GM13977 (cell line): ENCODE data around the gene KCNG1.

ENCODE experiments used
- DNase-seq: peaks from one replicate; pipeline ENCODE4 v3.0.0; 2012; ENCODE audit warnings: low spot score
- CTCF ChIP-seq: IDR thresholded peaks from 2 replicates; pipeline ENCODE4 v1.5.1; 2012; ENCODE audit warnings: mild to moderate bottlenecking, control low read depth; ENCODE audit not compliant: insufficient read depth; ENCODE audit errors: extremely low read depth, missing control alignments
- in situ Hi-C: fragments of 300-500 bp; cut with MboI; formaldehyde crosslinking; loops from one replicate; pipeline ENCODE4 v1.12.0; 2022; ENCODE audit warnings: low sequenced_read_pairs, low pct_unique_long_range_greater_than_20kb, mixed read lengths, inconsistent platforms; ENCODE audit not compliant: unreplicated experiment

The KCNG1 gene

GRCh38 chr20:51009303-51010042 lies 13.4 kb downstream of the KCNG1 start:
- TF ChIP-seq CTCF, result no peak
- in situ Hi-C loops, result no loop called here
- DNase-seq, result no peak

GRCh38 chr20:51008718-51009117 lies 14.2 kb downstream of the KCNG1 start:
- in situ Hi-C loops, result no loop called here
- no peak for TF ChIP-seq CTCF
- DNase-seq, result no peak

GRCh38 chr20:51005214-51005613 lies 17.7 kb downstream of the KCNG1 start:
- in situ Hi-C loops, result no loop called here
- no peak for DNase-seq
- no peak for TF ChIP-seq CTCF

GRCh38 chr20:51004781-51005180 lies 18.1 kb downstream of the KCNG1 start:
- TF ChIP-seq CTCF, result no peak
- no peak for DNase-seq
- in situ Hi-C loops, result no loop called here

- no peak for DNase-seq
Observed at GRCh38 chr20:51004305-51004727, 18.6 kb downstream of the KCNG1 start.

GRCh38 chr20:51003753-51004152 lies 19.2 kb downstream of the KCNG1 start:
- in situ Hi-C loops, result no loop called here
- DNase-seq, result no peak
- TF ChIP-seq CTCF, result no peak

More at GRCh38 chr20:51004305-51004727, 18.6 kb downstream of the KCNG1 start:
- no peak for TF ChIP-seq CTCF
- in situ Hi-C loops, result no loop called here
